ENCODE results near the gene DDR2. TPM values are rescaled to one million over a fixed set of nuclear protein-coding genes. Genes with fewer than 3 reads are reported as not detected.

The DDR2 gene
- total and polyA plus RNA-seq, 2 of the 4 experiments (the other 2 are of a cell fraction), result 66.1 to 245 TPM

- peaks cover 17% of the 10 kb centered on the region for H3K36me3 ChIP-seq (ENCODE audit: control insufficient read depth, insufficient read depth, low read length)
- no peaks in the 10 kb centered on the region for H3K9me3 ChIP-seq (ENCODE audit: control insufficient read depth, insufficient read depth, low read length)
- no peak overlapping the region for H3K27ac ChIP-seq (ENCODE audit: insufficient read depth, low read length)
- TF ChIP-seq USF2 (IDR thresholded peaks at IDR 0.05; ENCODE audit: low read depth, low read length) (no peak), MXI1 (IDR thresholded peaks at IDR 0.05; ENCODE audit: borderline replicate concordance, low read depth, low read length) (no peak), MAFK (IDR thresholded peaks at IDR 0.05; ENCODE audit: low read depth, low read length) (no peak), SMC3 (IDR thresholded peaks at IDR 0.05; ENCODE audit: low read depth, low read length) (no peak), RCOR1 (IDR thresholded peaks at IDR 0.05; ENCODE audit: insufficient replicate concordance, low read length) (no peak)
- ATAC-seq (ENCODE audit: low read depth) (peak; percentile 25), DNase-seq (no peak)
- H3K4me2 ChIP-seq (ENCODE audit: low read depth, low read length), result no peak overlapping the region
- no peak overlapping the region for H3K4ac ChIP-seq (ENCODE audit: low read depth, low read length)
- H3K9ac ChIP-seq (ENCODE audit: low read depth, low read length), result no peak overlapping the region
- WGBS, 2 experiments (ENCODE audit: extremely low coverage in 2 of 2, insufficient read length in 1 of 2), result 93% methylated on average over 2 of the region's 7 CpGs; no CpG with 5 or more reads in 1 of the 2 experiments
- no peak overlapping the region for H2AK9ac ChIP-seq (replicated peaks; ENCODE audit: low read depth, low read length, poor library complexity)
- BruUV-seq (replicated peaks), result no TSS peak
- peaks cover 42 to 75% of the 10 kb centered on the region in 2 experiments for H3K79me1 ChIP-seq (ENCODE audit: low read depth in 1 of 2, low read length in 2 of 2)
- no peak overlapping the region for H3K18ac ChIP-seq (ENCODE audit: low read depth, low read length)
- dilution Hi-C loops (cut with HindIII; ENCODE audit: low sequenced_read_pairs, unreplicated experiment) (no loop called here), in situ Hi-C loops (cut with MboI; ENCODE audit: low sequenced_read_pairs) (no loop called here), intact Hi-C loops (cut with micrococcal nuclease) (no loop called here)
- H3K4me1 ChIP-seq (ENCODE audit: control insufficient read depth, insufficient read depth, low read length), result peaks cover 4% of the 10 kb centered on the region
- H3K9me1 ChIP-seq (ENCODE audit: insufficient read depth, low read length), result peaks cover 34% of the 10 kb centered on the region
- no peak overlapping the region for H2BK5ac ChIP-seq (ENCODE audit: low read depth, low read length, poor library complexity, severe bottlenecking)
- H2BK120ac ChIP-seq (ENCODE audit: low read depth, low read length), result no peak overlapping the region
- no peak overlapping the region for H3K4me3 ChIP-seq (ENCODE audit: insufficient read depth, low read depth, low read length)
- H4K5ac ChIP-seq (ENCODE audit: low read depth, low read length), result no peak overlapping the region
- H3K27me3 ChIP-seq (ENCODE audit: control insufficient read depth, insufficient read depth, low read length), result no peaks in the 10 kb centered on the region
- ChIA-PET CTCF (no interaction called here), POLR2A (ENCODE audit: unreplicated experiment) (no interaction called here)
- no peak overlapping the region for H3K23ac ChIP-seq (ENCODE audit: low read depth, low read length)
- H2AK5ac ChIP-seq (ENCODE audit: low read depth, low read length), result no peak overlapping the region
- H4K8ac ChIP-seq (ENCODE audit: low read depth in 2 of 2, low read length in 2 of 2), result no peak overlapping the region
- no peak overlapping the region for H3K14ac ChIP-seq (replicated peaks; ENCODE audit: low read depth, low read length)
- H3K56ac ChIP-seq (ENCODE audit: extremely low read depth, insufficient read depth, low read length), result no peak overlapping the region
- no peak overlapping the region for H2BK15ac ChIP-seq (ENCODE audit: low read depth, low read length)
- peaks cover 63% of the 10 kb centered on the region for H4K20me1 ChIP-seq (ENCODE audit: insufficient read depth, low read length)
- H4K91ac ChIP-seq (ENCODE audit: insufficient read depth, low read depth, low read length), result no peak overlapping the region
- no peak overlapping the region for H2AFZ ChIP-seq (replicated peaks; ENCODE audit: low read length, poor library complexity)
- no peak overlapping the region for H2BK20ac ChIP-seq (ENCODE audit: low read depth, low read length)
Measured at GRCh38 chr1:162725301-162725837, 93.1 kb downstream of the DDR2 start.

All from IMR-90 (cell line).